ENCODE measurements around the gene MEIS1.

DNA sequence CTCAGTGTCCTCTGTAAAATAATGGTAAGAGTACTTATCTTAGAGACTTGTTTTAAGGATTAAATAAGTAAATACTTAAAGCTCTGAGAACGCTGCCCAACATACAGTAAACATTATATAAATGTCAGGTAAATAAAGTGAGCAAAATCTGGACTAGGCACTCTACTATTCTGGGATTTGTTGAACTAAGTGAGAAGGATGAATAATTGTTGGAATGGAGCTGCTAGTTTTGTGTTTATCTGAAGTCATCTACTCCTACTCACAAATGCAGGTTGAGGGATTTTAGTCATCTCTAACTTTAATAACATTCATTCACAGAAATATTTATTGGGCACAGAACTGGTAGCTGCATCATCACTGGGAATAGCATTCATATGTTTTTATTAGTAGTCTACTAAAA lies 103.4 kb downstream of the MEIS1 start:
- TF ChIP-seq TAF1 (IDR thresholded peaks at IDR 0.05; ENCODE audit: borderline replicate concordance, low read depth, low read length) (no peak), POLR2AphosphoS5 (IDR thresholded peaks at IDR 0.05; ENCODE audit: low read depth, low read length) (no peak), POLR2A (IDR thresholded peaks at IDR 0.05; ENCODE audit: low read depth, low read length) (no peak)

Measured in GM12892 (cell line).